ENCODE measurements around the gene MOAP1. TPM values are rescaled to one million over a fixed set of nuclear protein-coding genes. Genes with fewer than 3 reads are reported as not detected.
A peak's percentile ranks its signal among the peaks of the same experiment; 100 is the strongest.

Gene MOAP1
- total RNA-seq, 1 donor from 2014 or later: 34.2 TPM

GRCh38 chr14:93228550-93228949 lies 43.9 kb upstream of the MOAP1 start:
- H3K4me1 ChIP-seq: no peaks in the 10 kb centered on the region
- no peak for ATAC-seq
- H3K27me3 ChIP-seq: no peaks in the 10 kb centered on the region
- H3K27ac ChIP-seq: no peak overlapping the region
- intact Hi-C loops (cut with DNase I): no loop called here
- no peaks in the 10 kb centered on the region for H3K9me3 ChIP-seq
- H3K4me3 ChIP-seq: no peak overlapping the region
- no peak for TF ChIP-seq CTCF (IDR thresholded peaks at IDR 0.05)
- H3K36me3 ChIP-seq: peaks cover 37% of the 10 kb centered on the region
- no peak for DNase-seq

GRCh38 chr14:93223565-93223964 lies 38.9 kb upstream of the MOAP1 start:
- H3K27ac ChIP-seq: no peak overlapping the region
- DNase-seq: no peak
- no peak for ATAC-seq
- no peaks in the 10 kb centered on the region for H3K9me3 ChIP-seq
- H3K4me1 ChIP-seq: no peaks in the 10 kb centered on the region
- no peak for TF ChIP-seq CTCF (IDR thresholded peaks at IDR 0.05)
- H3K36me3 ChIP-seq: peaks cover 86% of the 10 kb centered on the region
- H3K4me3 ChIP-seq: no peak overlapping the region
- intact Hi-C loops (cut with DNase I): no loop called here
- H3K27me3 ChIP-seq: no peaks in the 10 kb centered on the region

- intact Hi-C loops (cut with DNase I): no loop called here
- H3K36me3 ChIP-seq: peaks cover 84% of the 10 kb centered on the region
- no peaks in the 10 kb centered on the region for H3K4me1 ChIP-seq
- H3K4me3 ChIP-seq: no peak overlapping the region
- ATAC-seq (no peak), DNase-seq (no peak)
- H3K27ac ChIP-seq: no peak overlapping the region
- no peaks in the 10 kb centered on the region for H3K9me3 ChIP-seq
- TF ChIP-seq CTCF (IDR thresholded peaks at IDR 0.05): no peak
- no peaks in the 10 kb centered on the region for H3K27me3 ChIP-seq
These were observed 35.8 kb upstream of the MOAP1 start for GRCh38 chr14:93220509-93220908.

GRCh38 chr14:93219103-93219726 lies 34.5 kb upstream of the MOAP1 start:
- peak; percentile 85 for ATAC-seq

GRCh38 chr14:93214598-93214997 lies 29.9 kb upstream of the MOAP1 start:
- TF ChIP-seq CTCF (IDR thresholded peaks at IDR 0.05): no peak
- Histone ChIP-seq H3K4me3 (no peak overlapping the region), H3K4me1 (peaks cover 2% of the 10 kb centered on the region), H3K36me3 (peaks cover 86% of the 10 kb centered on the region), H3K27me3 (no peaks in the 10 kb centered on the region), H3K27ac (no peak overlapping the region), H3K9me3 (no peaks in the 10 kb centered on the region)
- no peak for DNase-seq
- intact Hi-C loops (cut with DNase I): no loop called here
- ATAC-seq: no peak

More at GRCh38 chr14:93219103-93219726, 34.5 kb upstream of the MOAP1 start:
- peak; percentile 29 for DNase-seq
- peaks cover 95% of the 10 kb centered on the region for H3K36me3 ChIP-seq
- H3K4me1 ChIP-seq: no peaks in the 10 kb centered on the region
- no peaks in the 10 kb centered on the region for H3K27me3 ChIP-seq
- no peak overlapping the region for H3K27ac ChIP-seq
- TF ChIP-seq CTCF (IDR thresholded peaks at IDR 0.05): peak; percentile 58
- intact Hi-C loops (cut with DNase I): no loop called here
- H3K4me3 ChIP-seq: no peak overlapping the region
- H3K9me3 ChIP-seq: no peaks in the 10 kb centered on the region

- Histone ChIP-seq H3K36me3 (peaks cover 66% of the 10 kb centered on the region), H3K4me1 (peaks cover 14% of the 10 kb centered on the region), H3K27ac (no peak overlapping the region), H3K9me3 (no peaks in the 10 kb centered on the region), H3K27me3 (no peaks in the 10 kb centered on the region), H3K4me3 (no peak overlapping the region)
- DNase-seq (no peak), ATAC-seq (no peak)
- intact Hi-C loops (cut with DNase I): no loop called here
- no peak for TF ChIP-seq CTCF (IDR thresholded peaks at IDR 0.05)
These were observed 27.7 kb upstream of the MOAP1 start for GRCh38 chr14:93212432-93212831.
